ENCODE results near the gene MYBBP1A. TPM values are rescaled to one million over a fixed set of nuclear protein-coding genes. Genes with fewer than 3 reads are reported as not detected.
A peak's percentile ranks its signal among the peaks of the same experiment; 100 is the strongest.

Gene MYBBP1A
- total and polyA plus RNA-seq, 2 of the 13 experiments (the other 11 are each of a cell fraction or from before 2014, with no cell fraction given), result 18.6 to 54.8 TPM

DNA sequence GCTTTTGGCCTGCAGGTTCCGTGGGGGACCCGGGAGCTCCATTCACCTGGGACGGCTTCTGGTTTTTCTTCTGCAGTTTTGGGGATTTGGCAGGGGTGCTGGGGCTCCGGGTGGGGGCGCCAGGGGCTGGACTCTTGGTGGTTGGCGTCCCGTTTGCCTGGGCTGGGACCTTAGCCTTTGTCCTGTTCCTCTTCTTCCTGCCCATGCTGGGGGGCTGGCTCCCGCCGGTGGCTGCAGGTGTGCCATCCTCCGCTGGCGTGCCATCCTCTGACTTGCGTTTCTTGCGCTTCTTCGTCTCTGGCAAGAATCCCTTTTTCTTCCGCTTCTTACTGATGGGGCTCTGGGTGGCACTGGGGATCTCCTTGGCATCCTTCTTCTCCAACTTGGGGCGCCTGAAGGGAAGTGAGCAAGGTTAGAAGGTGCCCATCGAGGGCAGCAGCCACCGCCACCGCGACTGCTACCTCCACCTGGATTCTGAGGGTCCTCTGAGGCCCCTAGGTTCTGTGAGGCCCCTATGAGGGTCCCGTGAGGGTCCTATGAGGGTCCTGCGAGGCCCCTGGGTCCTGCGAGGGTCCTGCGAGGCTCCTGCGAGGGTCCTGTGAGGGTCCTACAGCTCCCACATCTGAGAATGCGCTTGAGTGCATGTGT, 15.5 kb downstream of the MYBBP1A start:
- intact Hi-C loops (cut with micrococcal nuclease; ENCODE audit: unreplicated experiment) (no loop called here), in situ Hi-C loops (cut with HindIII; ENCODE audit: extremely low pct_ligation_motif_present, low pct_unique_long_range_greater_than_20kb) (no loop called here)
- no peaks in the 10 kb centered on the region for H3K27me3 ChIP-seq (ENCODE audit: control insufficient read depth in 1 of 2, insufficient read depth in 2 of 2, low read length in 2 of 2)
- BruUV-seq (replicated peaks), result TSS peak; percentile 41
- H3K79me2 ChIP-seq (ENCODE audit: insufficient read depth, low read length), result no peaks in the 10 kb centered on the region
- peaks cover 29 to 56% of the 10 kb centered on the region in 2 experiments for H3K36me3 ChIP-seq (replicated peaks in 1 of 2; ENCODE audit: control insufficient read depth in 1 of 2, insufficient read depth in 2 of 2, low read length in 2 of 2)
- ATAC-seq, result no peak
- H3K4me1 ChIP-seq (ENCODE audit: insufficient read depth, low read length), result peaks cover 12% of the 10 kb centered on the region
- no peak overlapping the region for H2AFZ ChIP-seq (ENCODE audit: low read length)
- no peaks in the 10 kb centered on the region for H3K9me3 ChIP-seq (ENCODE audit: low read length)
- H4K20me1 ChIP-seq (ENCODE audit: insufficient read depth, low read length), result 0 out of 2 replicates have a peak, but pooled peaks cover 2% of the 10 kb centered on the region
- CTCF ChIA-PET (ENCODE audit: low intra/inter-chr PET ratio, low total read pairs), result interaction anchor here (1.9 kb wide), 1 partner anchor 119 kb away, joined by 8 read pairs; no protein-coding TSS in a partner anchor
- FAIRE-seq, result no peak
- H3K27ac ChIP-seq (ENCODE audit: extremely low read length, insufficient read depth, low read length), result no peak overlapping the region
- POLR2A ChIA-PET, result interaction anchor here (0.9 to 3.0 kb wide), 2 partner anchors 11 to 16 kb away, joined by 3 to 9 read pairs; partner anchors contain the start of gene MYBBP1A
- H3K4me3 ChIP-seq (replicated peaks in 1 of 3; ENCODE audit: insufficient read depth in 1 of 3, low read depth in 2 of 3, low read length in 3 of 3), result no peak overlapping the region
- over 99% methylated on average over 20 of the region's 26 CpGs for WGBS (ENCODE audit: low lambda C conversion rate)
- no peak for DNase-seq (ENCODE audit: low spot score)
- no peak overlapping the region for H3K9ac ChIP-seq (ENCODE audit: insufficient read depth, low read depth, low read length)
- H3K4me2 ChIP-seq (ENCODE audit: low read depth, low read length), result no peak overlapping the region
- TF ChIP-seq GABPB1 (CRISPR knock-in tag; IDR thresholded peaks at IDR 0.05) (no peak), ZNF777 (CRISPR knock-in tag; IDR thresholded peaks at IDR 0.05) (no peak), JUN (CRISPR knock-in tag; IDR thresholded peaks at IDR 0.05) (no peak), ZNF652 (CRISPR knock-in tag; IDR thresholded peaks at IDR 0.05; ENCODE audit: borderline replicate concordance, low read depth) (no peak)
- TF ChIP-seq, protein P1, sequence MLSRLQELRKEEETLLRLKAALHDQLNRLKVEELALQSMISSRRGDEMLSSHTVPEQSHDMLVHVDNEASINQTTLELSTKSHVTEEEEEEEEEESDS (CRISPR knock-in tag; IDR thresholded peaks at IDR 0.05; ENCODE audit: borderline replicate concordance), result no peak
- TF ChIP-seq, protein P2, sequence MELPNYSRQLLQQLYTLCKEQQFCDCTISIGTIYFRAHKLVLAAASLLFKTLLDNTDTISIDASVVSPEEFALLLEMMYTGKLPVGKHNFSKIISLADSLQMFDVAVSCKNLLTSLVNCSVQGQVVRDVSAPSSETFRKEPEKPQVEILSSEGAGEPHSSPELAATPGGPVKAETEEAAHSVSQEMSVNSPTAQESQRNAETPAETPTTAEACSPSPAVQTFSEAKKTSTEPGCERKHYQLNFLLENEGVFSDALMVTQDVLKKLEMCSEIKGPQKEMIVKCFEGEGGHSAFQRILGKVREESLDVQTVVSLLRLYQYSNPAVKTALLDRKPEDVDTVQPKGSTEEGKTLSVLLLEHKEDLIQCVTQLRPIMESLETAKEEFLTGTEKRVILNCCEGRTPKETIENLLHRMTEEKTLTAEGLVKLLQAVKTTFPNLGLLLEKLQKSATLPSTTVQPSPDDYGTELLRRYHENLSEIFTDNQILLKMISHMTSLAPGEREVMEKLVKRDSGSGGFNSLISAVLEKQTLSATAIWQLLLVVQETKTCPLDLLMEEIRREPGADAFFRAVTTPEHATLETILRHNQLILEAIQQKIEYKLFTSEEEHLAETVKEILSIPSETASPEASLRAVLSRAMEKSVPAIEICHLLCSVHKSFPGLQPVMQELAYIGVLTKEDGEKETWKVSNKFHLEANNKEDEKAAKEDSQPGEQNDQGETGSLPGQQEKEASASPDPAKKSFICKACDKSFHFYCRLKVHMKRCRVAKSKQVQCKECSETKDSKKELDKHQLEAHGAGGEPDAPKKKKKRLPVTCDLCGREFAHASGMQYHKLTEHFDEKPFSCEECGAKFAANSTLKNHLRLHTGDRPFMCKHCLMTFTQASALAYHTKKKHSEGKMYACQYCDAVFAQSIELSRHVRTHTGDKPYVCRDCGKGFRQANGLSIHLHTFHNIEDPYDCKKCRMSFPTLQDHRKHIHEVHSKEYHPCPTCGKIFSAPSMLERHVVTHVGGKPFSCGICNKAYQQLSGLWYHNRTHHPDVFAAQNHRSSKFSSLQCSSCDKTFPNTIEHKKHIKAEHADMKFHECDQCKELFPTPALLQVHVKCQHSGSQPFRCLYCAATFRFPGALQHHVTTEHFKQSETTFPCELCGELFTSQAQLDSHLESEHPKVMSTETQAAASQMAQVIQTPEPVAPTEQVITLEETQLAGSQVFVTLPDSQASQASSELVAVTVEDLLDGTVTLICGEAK (IDR thresholded peaks at IDR 0.05), result no peak
- TF ChIP-seq, protein P2 (CRISPR knock-in tag; IDR thresholded peaks at IDR 0.05), result no peak
- TF ChIP-seq, protein P3, sequence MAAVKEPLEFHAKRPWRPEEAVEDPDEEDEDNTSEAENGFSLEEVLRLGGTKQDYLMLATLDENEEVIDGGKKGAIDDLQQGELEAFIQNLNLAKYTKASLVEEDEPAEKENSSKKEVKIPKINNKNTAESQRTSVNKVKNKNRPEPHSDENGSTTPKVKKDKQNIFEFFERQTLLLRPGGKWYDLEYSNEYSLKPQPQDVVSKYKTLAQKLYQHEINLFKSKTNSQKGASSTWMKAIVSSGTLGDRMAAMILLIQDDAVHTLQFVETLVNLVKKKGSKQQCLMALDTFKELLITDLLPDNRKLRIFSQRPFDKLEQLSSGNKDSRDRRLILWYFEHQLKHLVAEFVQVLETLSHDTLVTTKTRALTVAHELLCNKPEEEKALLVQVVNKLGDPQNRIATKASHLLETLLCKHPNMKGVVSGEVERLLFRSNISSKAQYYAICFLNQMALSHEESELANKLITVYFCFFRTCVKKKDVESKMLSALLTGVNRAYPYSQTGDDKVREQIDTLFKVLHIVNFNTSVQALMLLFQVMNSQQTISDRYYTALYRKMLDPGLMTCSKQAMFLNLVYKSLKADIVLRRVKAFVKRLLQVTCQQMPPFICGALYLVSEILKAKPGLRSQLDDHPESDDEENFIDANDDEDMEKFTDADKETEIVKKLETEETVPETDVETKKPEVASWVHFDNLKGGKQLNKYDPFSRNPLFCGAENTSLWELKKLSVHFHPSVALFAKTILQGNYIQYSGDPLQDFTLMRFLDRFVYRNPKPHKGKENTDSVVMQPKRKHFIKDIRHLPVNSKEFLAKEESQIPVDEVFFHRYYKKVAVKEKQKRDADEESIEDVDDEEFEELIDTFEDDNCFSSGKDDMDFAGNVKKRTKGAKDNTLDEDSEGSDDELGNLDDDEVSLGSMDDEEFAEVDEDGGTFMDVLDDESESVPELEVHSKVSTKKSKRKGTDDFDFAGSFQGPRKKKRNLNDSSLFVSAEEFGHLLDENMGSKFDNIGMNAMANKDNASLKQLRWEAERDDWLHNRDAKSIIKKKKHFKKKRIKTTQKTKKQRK (IDR thresholded peaks at IDR 0.05; ENCODE audit: low read length), result no peak
- TF ChIP-seq, protein P4, sequence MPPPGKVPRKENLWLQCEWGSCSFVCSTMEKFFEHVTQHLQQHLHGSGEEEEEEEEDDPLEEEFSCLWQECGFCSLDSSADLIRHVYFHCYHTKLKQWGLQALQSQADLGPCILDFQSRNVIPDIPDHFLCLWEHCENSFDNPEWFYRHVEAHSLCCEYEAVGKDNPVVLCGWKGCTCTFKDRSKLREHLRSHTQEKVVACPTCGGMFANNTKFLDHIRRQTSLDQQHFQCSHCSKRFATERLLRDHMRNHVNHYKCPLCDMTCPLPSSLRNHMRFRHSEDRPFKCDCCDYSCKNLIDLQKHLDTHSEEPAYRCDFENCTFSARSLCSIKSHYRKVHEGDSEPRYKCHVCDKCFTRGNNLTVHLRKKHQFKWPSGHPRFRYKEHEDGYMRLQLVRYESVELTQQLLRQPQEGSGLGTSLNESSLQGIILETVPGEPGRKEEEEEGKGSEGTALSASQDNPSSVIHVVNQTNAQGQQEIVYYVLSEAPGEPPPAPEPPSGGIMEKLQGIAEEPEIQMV (CRISPR knock-in tag; IDR thresholded peaks at IDR 0.05; ENCODE audit: low read depth), result no peak
